DND-41 (cell line): ENCODE measurements around the gene NAT9.
A peak's percentile ranks its signal among the peaks of the same experiment; 100 is the strongest.

Experiments
- ATAC-seq: fragments of 200-7000 bp; cut with Tn5 transposase; 3 replicates; pipeline ENCODE4 v1.9.1; 2021; ENCODE audit warnings: low read depth; ENCODE audit not compliant: insufficient read depth
- DNase-seq: peaks from one replicate; pipeline ENCODE4 v3.0.0-alpha.2; 2020
- H2AFZ ChIP-seq: 2 replicates; pipeline ENCODE4 v1.6.0; 2012; ENCODE audit warnings: low read depth, low read length
- H3K27ac ChIP-seq: 2 replicates; pipeline ENCODE4 v1.5.1; 2012; ENCODE audit warnings: low read length, inconsistent platforms
- H3K27me3 ChIP-seq: fragments of 200-600 bp; sonication (generic); 2 replicates; pipeline ENCODE4 v1.6.0; 2012; ENCODE audit warnings: low read length, mild to moderate bottlenecking, inconsistent platforms; ENCODE audit not compliant: insufficient read depth, poor library complexity
- H3K36me3 ChIP-seq: 2 replicates; pipeline ENCODE4 v1.5.1; 2012; ENCODE audit warnings: low read length, inconsistent platforms; ENCODE audit not compliant: insufficient read depth
- H3K4me1 ChIP-seq: 2 replicates; pipeline ENCODE4 v1.5.1; 2012; ENCODE audit warnings: mild to moderate bottlenecking, low read length; ENCODE audit not compliant: insufficient read depth
- H3K4me2 ChIP-seq: 2 replicates; pipeline ENCODE4 v1.6.0; 2012; ENCODE audit warnings: mild to moderate bottlenecking, moderate library complexity, low read length, inconsistent platforms; ENCODE audit not compliant: insufficient read depth
- H3K4me3 ChIP-seq, 2 experiments: fragments of 200-600 bp in 1 of 2; shearing (Covaris generic) in 1 of 2; 2 replicates each; pipeline ENCODE4 v1.5.1; 2012 to 2016; ENCODE audit warnings: inconsistent platforms in 2 of 2, low read length in 2 of 2, mild to moderate bottlenecking in 2 of 2, low read depth in 1 of 2, moderate library complexity in 1 of 2
- H3K79me2 ChIP-seq: 2 replicates; pipeline ENCODE4 v1.6.0; 2012; ENCODE audit warnings: low read length, inconsistent platforms; ENCODE audit not compliant: insufficient read depth
- H3K9ac ChIP-seq: 2 replicates; pipeline ENCODE4 v1.6.0; 2012; ENCODE audit warnings: low read depth, mild to moderate bottlenecking, inconsistent platforms, low read length, moderate library complexity
- H3K9me3 ChIP-seq: 2 replicates; pipeline ENCODE4 v1.5.1; 2012; ENCODE audit warnings: low read length, moderate library complexity, mild to moderate bottlenecking, inconsistent platforms; ENCODE audit not compliant: insufficient read depth, severe bottlenecking
- H4K20me1 ChIP-seq: 2 replicates; pipeline ENCODE4 v1.6.0; 2012; ENCODE audit warnings: low read length; ENCODE audit not compliant: insufficient read depth
- CTCF ChIP-seq: IDR thresholded peaks from 2 replicates; pipeline ENCODE4 v1.5.1; 2012; ENCODE audit warnings: borderline replicate concordance, low read length, moderate library complexity, mild to moderate bottlenecking; ENCODE audit not compliant: poor library complexity, severe bottlenecking; ENCODE audit errors: extremely low read depth
- EZH2 ChIP-seq: IDR thresholded peaks from 3 replicates; pipeline ENCODE4 v1.6.1; 2012; ENCODE audit warnings: borderline replicate concordance, low read depth, mild to moderate bottlenecking, moderate library complexity, low read length, inconsistent platforms; ENCODE audit not compliant: severe bottlenecking

The NAT9 gene

GRCh38 chr17:74752415-74752814 lies 23.7 kb downstream of the NAT9 start:
- peaks cover 75% of the 10 kb centered on the region for H3K36me3 ChIP-seq
- peaks cover 80% of the 10 kb centered on the region for H4K20me1 ChIP-seq

DNA sequence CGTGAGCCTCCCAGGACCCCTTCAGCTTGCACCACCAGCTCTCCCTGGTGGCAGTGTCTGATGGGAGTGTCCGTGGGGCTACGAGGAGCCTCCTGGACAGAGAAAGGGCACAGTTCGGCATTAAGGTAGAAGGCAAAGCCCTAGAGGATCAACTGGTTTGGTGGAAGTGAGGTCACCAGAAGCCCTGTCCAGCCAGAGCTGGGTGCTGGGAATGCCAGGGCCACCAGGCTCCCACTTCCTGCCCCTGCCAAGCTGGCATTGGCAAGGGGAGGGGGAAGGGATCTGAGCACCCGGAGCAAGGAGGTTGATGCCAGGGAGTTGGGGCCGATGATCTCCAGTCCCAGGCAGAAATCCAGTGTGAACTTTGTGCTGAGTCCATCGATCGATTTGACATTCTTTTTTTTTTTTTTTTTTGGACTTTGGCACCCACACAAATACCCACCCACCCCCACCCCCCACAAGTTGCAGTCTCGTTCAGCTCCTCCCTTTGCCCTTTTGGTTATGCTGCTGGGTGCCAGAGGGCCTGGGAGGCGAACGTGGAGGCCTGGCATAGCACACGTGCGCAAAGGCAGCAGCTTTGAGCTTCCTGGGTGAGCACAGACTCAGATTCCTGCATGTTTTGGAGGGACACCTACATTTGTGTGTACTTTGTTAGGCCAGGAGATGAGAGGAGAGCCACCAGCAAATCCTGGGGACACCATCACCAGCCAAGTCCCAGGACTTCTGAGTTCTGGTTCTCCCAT lies 25.6 kb downstream of the NAT9 start:
- Histone ChIP-seq H3K27ac (peak overlapping the region; percentile 92), H4K20me1 (peaks cover 67% of the 10 kb centered on the region), H3K9me3 (no peaks in the 10 kb centered on the region), H3K27me3 (no peaks in the 10 kb centered on the region), H2AFZ (no peak overlapping the region), H3K9ac (peak overlapping the region; percentile 98), H3K36me3 (peaks cover 63% of the 10 kb centered on the region), H3K79me2 (peaks cover 79% of the 10 kb centered on the region), H3K4me3 (peak overlapping the region; percentile 94 to 99), H3K4me1 (peaks cover 65% of the 10 kb centered on the region), H3K4me2 (peak overlapping the region; percentile 100)
- ATAC-seq = no peak
- peak; percentile 49 for DNase-seq
- peak; percentile 31 for TF ChIP-seq CTCF
- no peak for TF ChIP-seq EZH2

More at GRCh38 chr17:74752415-74752814, 23.7 kb downstream of the NAT9 start:
- no peaks in the 10 kb centered on the region for H3K9me3 ChIP-seq
- H3K4me2 ChIP-seq = peak overlapping the region; percentile 100
- no peaks in the 10 kb centered on the region for H3K27me3 ChIP-seq
- H3K9ac ChIP-seq = peak overlapping the region; percentile 98
- DNase-seq (no peak), ATAC-seq (no peak)
- peak overlapping the region; percentile 52; the same call in 1 of the 2 replicates for H3K27ac ChIP-seq
- TF ChIP-seq EZH2 (no peak), CTCF (no peak)
- peak overlapping the region in 1 of 2 experiments; percentile 24; a peak in 1 of 4 replicates for H3K4me3 ChIP-seq
- peaks cover 98% of the 10 kb centered on the region for H3K79me2 ChIP-seq
- no peak overlapping the region for H2AFZ ChIP-seq
- H3K4me1 ChIP-seq = peaks cover 76% of the 10 kb centered on the region

DNA sequence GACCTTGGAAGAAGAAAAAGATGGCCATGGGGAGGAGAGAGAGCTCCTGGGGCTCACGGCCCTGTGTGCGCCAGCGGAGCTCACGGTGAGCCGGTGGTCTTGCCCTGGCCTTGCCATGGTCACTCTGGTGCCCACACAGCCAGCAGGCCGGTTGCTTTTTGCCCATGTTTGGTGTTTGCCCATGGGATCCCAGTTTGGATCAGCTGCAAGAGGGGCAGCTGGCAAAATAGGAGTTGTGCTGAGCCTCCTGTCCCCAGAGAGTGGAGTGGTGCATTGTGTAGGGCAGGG lies 26.2 kb downstream of the NAT9 start:
- Histone ChIP-seq H3K79me2 (peaks cover 74% of the 10 kb centered on the region), H3K4me3 (peak overlapping the region; percentile 94 to 99), H3K27ac (peak overlapping the region; percentile 92), H3K9me3 (no peaks in the 10 kb centered on the region), H3K9ac (peak overlapping the region; percentile 98), H4K20me1 (peaks cover 62% of the 10 kb centered on the region), H3K4me1 (peaks cover 60% of the 10 kb centered on the region), H3K36me3 (peaks cover 58% of the 10 kb centered on the region), H3K27me3 (no peaks in the 10 kb centered on the region), H3K4me2 (peak overlapping the region; percentile 100), H2AFZ (no peak overlapping the region)
- DNase-seq = no peak
- TF ChIP-seq EZH2 (no peak), CTCF (no peak)
- ATAC-seq = no peak
